ENCODE data around the gene ACSS3.
"Not testable (repeated sequence)": the region's sequence is repeated elsewhere in the genome, so short reads cannot be mapped to it uniquely, and the experiment has no call there.

The ACSS3 gene

DNA sequence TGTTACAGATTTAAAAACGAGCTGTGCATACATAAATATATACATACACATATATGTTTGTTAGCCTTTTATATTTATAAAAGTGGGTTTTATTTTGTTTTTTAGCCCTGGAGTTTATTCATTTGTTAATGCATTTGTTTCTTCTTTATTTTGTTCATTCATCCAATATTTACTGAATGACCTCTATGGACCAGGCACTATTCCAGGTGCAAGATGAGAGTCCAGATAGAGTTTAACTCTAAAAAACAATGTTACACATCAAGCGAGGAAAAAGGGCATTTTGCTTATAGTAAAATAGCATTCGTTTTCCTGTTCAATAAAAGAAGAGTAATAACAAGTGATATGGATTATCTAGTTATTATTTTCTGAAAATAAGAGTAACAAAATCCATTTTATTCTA lies 14.2 kb downstream of the ACSS3 start:
- TF ChIP-seq, protein P1, sequence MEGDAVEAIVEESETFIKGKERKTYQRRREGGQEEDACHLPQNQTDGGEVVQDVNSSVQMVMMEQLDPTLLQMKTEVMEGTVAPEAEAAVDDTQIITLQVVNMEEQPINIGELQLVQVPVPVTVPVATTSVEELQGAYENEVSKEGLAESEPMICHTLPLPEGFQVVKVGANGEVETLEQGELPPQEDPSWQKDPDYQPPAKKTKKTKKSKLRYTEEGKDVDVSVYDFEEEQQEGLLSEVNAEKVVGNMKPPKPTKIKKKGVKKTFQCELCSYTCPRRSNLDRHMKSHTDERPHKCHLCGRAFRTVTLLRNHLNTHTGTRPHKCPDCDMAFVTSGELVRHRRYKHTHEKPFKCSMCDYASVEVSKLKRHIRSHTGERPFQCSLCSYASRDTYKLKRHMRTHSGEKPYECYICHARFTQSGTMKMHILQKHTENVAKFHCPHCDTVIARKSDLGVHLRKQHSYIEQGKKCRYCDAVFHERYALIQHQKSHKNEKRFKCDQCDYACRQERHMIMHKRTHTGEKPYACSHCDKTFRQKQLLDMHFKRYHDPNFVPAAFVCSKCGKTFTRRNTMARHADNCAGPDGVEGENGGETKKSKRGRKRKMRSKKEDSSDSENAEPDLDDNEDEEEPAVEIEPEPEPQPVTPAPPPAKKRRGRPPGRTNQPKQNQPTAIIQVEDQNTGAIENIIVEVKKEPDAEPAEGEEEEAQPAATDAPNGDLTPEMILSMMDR (IDR thresholded peaks at IDR 0.05; ENCODE audit: extremely low read depth, insufficient read depth, missing control alignments) = no peak
- in situ Hi-C loops (cut with MboI; ENCODE audit: low pct_unique_long_range_greater_than_20kb, low sequenced_read_pairs, unreplicated experiment) = no loop called here
- DNase-seq (ENCODE audit: low spot score) = no peak

DNA sequence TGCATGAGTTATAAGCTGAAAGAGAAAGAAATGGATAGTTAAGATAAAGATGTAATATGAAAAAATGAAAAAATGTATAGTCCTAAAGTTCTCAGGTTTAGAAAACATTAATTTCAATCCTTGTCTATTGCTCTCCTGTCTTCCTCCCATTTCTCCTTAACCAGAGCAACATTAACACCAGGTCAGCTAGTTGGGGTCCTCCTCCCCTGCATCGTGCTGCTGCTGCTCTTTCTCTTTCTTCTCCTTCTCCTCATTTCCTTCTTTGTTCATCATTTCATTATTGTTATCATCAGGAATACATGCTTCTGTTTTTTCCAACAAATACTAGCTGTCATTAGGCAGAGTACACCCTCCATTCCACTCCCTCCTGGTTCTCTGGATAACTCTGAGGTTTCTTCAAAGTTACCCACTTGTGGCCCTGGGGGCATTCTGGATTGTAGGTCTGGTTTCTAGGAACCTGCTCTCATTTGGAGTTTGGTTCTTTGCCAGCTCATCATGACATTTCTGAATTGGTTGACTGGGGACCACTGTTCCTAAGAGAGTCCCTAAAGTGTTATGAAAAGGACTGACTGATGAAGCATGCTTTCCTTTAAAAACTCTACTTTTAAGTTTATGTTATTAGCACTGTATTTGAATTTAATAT lies 17.0 kb downstream of the ACSS3 start:
- no peak for DNase-seq (ENCODE audit: low spot score)
- TF ChIP-seq, protein P1 (IDR thresholded peaks at IDR 0.05; ENCODE audit: extremely low read depth, insufficient read depth, missing control alignments) = no peak
- in situ Hi-C loops (cut with MboI; ENCODE audit: low pct_unique_long_range_greater_than_20kb, low sequenced_read_pairs, unreplicated experiment) = no loop called here

GRCh38 chr12:81095501-81096232 lies 17.8 kb downstream of the ACSS3 start:
- TF ChIP-seq, protein P1 (IDR thresholded peaks at IDR 0.05; ENCODE audit: extremely low read depth, insufficient read depth, missing control alignments) = no peak
- in situ Hi-C loops (cut with MboI; ENCODE audit: low pct_unique_long_range_greater_than_20kb, low sequenced_read_pairs, unreplicated experiment) = no loop called here
- DNase-seq (ENCODE audit: low spot score) = no peak

DNA sequence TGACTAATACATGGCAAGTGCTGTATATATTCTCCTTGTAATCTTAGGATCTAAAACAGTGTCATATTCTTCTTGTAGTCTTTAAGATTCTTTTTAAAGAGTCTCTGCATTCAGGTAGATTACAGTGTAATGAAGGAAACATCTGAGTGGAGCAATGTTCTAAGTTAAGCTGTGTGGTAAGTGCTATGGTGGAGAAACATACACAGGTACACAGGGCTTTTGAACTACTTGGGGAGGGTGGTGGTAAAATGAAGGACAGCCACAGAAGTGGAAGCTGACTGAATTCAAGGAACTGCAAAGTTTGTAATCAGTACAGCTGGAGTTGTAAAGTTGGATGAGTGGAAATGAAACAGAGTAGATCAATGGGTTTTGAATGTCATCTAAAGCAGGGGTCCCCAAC lies 27.8 kb downstream of the ACSS3 start:
- in situ Hi-C loops (cut with MboI; ENCODE audit: low pct_unique_long_range_greater_than_20kb, low sequenced_read_pairs, unreplicated experiment) = no loop called here
- TF ChIP-seq, protein P1 (IDR thresholded peaks at IDR 0.05; ENCODE audit: extremely low read depth, insufficient read depth, missing control alignments) = no peak
- no peak for DNase-seq (ENCODE audit: low spot score)

GRCh38 chr12:81114226-81114625 lies 36.3 kb downstream of the ACSS3 start:
- DNase-seq (ENCODE audit: low spot score) = no peak
- TF ChIP-seq, protein P1 (IDR thresholded peaks at IDR 0.05; ENCODE audit: extremely low read depth, insufficient read depth, missing control alignments) = no peak
- in situ Hi-C loops (cut with MboI; ENCODE audit: low pct_unique_long_range_greater_than_20kb, low sequenced_read_pairs, unreplicated experiment) = no loop called here

DNA sequence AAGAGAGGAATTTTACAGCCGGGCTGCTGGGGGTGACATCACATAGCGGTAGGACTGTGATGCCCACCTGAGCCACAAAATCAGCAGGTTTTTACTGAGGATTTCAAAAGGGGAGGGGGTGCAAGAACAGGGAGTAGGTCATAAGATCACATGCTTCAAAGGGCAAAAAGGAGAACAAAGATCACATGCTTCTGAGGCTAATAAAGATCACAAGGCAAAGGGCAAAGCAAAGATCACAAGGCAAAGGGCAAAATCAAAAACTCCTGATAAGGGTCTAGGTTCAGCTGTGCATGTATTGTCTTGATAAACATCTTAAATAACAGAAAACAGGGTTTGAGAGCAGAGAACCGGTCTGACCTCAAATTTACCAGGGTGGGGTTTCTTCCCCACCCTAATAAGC lies 41.2 kb downstream of the ACSS3 start:
- DNase-seq (ENCODE audit: low spot score) = not testable (repeated sequence)

DNA sequence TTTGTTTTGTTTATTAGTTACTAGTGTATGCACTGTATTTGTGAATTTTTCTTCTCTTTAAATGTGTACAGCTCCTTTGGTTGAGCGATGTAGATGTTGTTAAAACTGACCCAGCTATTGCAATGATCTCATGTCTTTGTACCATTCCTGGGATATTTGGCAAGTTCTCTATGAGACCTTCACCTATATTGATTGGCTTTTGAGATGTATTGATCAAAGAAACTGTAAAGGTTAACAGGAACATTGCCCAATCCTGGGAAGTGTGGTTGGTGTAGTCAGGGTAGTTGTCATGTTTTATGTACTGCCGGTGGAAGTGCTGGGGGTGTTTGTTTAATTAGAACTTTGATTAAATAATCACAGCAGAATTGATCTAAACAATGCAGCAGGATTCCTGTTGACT lies 43.1 kb downstream of the ACSS3 start:
- in situ Hi-C loops (cut with MboI; ENCODE audit: low pct_unique_long_range_greater_than_20kb, low sequenced_read_pairs, unreplicated experiment) = no loop called here
- no peak for DNase-seq (ENCODE audit: low spot score)
- TF ChIP-seq, protein P1 (IDR thresholded peaks at IDR 0.05; ENCODE audit: extremely low read depth, insufficient read depth, missing control alignments) = no peak

More for the DNA sequence above, 41.2 kb downstream of the ACSS3 start:
- in situ Hi-C loops (cut with MboI; ENCODE audit: low pct_unique_long_range_greater_than_20kb, low sequenced_read_pairs, unreplicated experiment) = not testable (repeated sequence)

Data from GM13977 (cell line).